Activated T-cell treated with anti-CD3 and anti-CD28 coated beads for 1 hour (primary cell): ENCODE results near the gene CDH24.

Source experiments
- DNase-seq: peaks from one replicate; pipeline ENCODE4 v3.0.0-alpha.2; 2020; ENCODE audit warnings: low read depth

CDH24 gene

DNA sequence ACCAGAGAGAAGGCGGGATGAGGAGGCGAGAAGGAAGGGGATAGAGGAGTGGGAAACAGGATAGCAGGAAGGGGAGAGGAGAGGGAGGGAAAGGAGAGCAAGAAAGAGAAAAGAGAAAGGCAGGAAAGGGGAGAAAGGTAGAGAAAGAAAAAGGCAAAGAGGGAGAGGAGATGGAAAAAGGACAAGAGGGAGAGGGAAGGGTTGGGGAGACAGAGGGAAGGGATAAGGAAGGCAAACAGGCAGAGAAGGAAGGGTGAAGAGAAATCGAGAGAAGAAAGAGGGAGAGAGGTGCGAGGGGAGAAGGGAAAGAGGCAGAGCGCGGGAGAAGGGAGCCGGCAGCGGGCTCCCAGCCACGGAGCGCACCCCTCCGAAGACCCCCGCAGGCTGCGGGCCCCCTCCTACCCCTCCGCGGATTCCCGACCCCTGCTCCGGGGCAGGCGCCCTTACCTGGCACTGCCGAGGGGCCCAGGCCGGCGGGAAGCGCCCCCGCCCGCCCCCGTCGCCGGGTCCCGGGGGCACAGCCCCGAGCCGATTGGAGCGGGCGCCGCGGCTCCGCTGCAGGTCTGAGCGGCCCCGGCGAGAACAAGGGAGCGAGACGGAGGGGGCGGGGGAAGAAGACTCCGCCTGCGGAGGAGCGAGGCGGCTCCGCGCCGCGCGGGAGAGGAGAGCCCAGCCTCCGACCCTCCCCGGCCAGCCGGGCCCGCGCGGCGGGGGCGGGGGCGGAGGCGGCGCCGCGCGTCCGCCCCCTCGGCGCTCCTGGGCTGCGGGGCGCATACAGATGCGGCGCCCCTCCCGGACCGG is at the start of gene CDH24:
Gene CDH24, minus strand, starts transcription at position 565 of the 801 bp plus-strand sequence. CDS start 1,787 bp downstream, outside the sequence.
- peak; percentile 55 for DNase-seq

DNA sequence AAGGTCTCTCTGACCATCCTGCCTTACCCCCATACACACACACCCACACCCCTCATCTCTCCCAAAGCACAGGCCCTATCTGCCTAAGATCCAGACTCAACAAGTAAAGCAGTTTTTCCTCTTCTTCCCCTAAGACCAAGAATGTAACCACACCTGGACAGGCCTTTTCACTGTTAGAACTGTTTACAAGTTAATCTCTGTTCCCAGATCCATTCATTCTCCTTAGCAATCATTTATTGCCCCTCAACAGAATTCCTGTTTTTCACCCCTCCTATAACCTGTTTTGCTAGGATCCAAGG is 49.4 kb upstream of the CDH24 start:
- no peak for DNase-seq

GRCh38 chr14:23105348-23105824 is 48.1 kb upstream of the CDH24 start:
- DNase-seq: no peak

DNA sequence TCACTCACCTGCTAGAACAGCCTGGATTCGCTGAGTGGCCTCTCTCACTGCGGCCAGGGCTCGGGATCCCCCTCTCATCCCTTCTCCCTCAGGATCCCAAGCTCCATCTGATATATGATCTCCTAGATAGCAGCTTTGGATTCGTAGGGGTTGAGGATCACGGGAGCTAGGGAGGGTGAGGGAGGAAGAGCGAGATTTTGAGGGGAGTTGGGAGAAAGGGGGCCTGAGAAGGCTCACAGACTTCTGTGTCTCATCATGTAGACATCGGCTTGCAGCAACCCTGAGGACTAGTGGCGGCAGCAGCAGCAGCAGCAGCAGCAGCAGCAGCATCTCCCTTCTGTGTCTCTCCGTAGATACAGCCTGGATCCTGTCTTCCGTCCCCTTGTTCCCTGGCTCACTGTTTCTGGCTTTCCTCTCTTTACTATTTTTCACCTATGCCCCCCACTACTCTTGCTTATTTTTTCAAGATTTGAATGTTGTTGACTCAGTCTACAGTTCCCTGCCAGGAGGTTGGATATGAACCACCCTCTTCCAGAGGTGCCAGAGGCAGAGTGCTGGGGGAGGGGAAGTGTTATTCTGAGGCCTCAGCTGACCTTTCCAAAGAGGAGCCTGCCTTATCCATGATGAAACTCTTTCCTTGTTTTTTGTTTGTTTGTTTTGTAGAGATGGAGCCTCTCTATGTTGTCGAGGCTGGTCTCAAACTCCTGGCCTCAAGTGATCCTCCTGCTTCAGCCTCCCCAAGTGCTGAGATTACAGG is 47.4 kb upstream of the CDH24 start, which contains the start of gene CIROP:
Gene CIROP, minus strand, starts transcription at position 399 of the 757 bp plus-strand sequence. Its CDS starts 69 bp downstream, at position 330.
- no peak for DNase-seq

DNA sequence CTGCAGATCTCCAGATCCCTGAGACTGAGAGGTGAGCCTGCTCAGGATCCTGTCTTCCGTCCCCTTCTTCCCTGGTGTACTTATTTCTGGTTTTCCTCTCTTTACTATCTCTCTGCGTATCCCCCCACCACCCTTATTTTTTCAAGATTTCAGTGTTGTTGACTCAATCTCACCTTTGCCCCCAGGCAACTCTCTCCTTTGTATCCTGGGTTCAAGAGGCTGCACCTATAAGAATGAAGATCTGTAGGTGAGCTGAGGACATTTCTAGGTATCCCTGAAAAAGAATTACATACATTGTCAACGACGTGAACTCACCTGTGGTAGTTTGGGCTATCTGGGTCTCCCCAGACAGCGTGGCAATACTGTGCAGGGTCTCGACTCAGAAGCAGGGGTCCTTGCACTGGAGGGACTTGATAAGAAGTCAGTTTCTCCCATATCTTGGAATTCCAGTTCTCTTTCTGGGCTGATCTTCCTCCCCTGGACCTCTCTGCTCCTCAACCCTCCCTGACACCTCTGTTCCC is 46.8 kb upstream of the CDH24 start:
- no peak for DNase-seq

- DNase-seq: no peak
Observed at GRCh38 chr14:23103581-23103980, 46.3 kb upstream of the CDH24 start.

DNA sequence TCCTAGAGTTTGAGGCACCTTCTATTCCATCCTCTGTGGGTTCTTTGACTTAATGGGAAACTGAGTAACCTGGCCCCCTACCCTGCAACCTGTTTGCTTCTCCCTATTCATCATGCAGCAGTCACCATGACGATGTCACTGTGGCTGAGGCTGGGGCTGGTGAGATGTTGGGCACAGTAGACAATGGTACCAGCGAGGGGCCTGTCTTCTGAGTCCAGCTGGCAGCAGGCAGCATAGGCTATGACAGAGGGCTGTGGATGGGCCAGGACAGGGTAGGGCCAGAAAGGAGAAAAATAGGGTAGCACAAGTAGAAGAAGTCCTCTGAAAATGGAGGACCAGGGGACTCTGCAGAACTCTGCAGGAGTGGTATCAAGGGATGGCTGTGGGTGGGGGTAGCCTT is 45.5 kb upstream of the CDH24 start:
- no peak for DNase-seq

DNA sequence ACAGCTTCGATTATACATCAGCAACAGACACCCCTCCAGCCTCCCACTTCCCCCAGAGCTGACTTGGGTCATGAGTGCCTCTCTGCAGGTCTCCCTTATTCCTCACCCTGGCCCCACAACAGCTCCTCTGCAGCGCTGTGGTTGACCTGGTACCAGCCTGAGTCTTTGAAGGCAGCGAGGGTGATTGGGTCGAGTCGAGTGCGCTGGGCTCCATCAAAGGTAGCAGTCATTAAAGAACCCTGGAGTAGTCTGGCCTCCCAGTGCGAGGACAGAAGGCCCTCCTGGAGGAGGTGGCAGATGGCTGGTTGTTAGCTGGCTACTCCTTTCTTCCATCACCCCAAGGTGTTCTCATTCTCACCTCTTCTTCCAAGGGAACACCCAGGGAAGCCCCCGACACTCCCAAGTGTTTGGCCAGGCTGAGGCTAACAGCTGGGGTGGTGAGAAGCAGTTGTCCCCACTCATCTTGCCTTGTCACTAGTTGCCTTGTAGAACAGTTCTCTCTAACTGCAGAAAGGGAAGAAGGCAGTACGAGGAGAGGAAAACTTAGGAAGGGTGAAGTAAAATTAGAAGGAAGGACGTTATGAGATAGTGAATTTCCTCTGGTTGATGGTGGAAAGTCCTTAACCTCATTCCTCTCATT is 44.8 kb upstream of the CDH24 start:
- DNase-seq: no peak

GRCh38 chr14:23101213-23101970 is 44.1 kb upstream of the CDH24 start:
- no peak for DNase-seq

GRCh38 chr14:23099212-23099861 is 42.0 kb upstream of the CDH24 start:
- DNase-seq: no peak

- no peak for DNase-seq
Observed at GRCh38 chr14:23097786-23098185, 40.5 kb upstream of the CDH24 start.

- DNase-seq: peak; percentile 99
Observed at GRCh38 chr14:23095196-23096108, 38.1 kb upstream of the CDH24 start, which contains the start of gene C14orf119. C14orf119 (plus strand) TSS chr14:23095505; CDS start chr14:23097659, 2,154 bp downstream.

GRCh38 chr14:23094666-23095195 is 37.4 kb upstream of the CDH24 start, which contains the start of gene ACIN1:
ACIN1 (minus strand) TSS chr14:23095136; CDS start chr14:23095112, 24 bp downstream.
- peak; percentile 61 for DNase-seq

DNA sequence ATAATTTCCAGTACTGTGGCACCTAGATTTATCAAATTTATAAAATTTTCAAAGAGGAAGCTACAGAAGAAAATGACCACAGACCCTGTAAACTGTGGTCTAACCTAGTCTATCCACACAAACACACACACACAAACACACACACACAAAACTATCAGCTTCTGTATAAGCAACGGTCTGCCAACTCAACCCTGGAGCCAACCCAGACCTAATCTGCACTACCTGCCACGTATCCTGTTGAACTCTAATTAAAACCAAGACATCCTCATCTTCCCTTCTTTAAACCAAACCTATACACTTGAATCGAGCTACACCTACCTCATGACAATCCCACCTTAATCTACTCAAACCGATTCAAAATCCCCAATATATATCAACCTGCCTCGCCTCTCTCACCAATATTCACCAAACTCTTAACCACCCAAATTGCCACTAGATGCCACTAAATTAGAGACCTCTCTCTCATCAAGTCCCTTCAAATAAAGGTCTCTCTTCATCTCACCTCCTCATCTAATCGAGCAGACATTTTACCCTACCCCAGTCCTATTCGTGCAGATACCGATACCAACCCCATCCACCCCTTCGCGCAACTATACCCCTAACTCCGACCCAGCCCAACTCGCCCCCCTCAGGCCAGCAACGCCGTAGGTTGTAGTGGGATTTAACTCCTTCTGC is 36.8 kb upstream of the CDH24 start:
- no peak for DNase-seq

DNA sequence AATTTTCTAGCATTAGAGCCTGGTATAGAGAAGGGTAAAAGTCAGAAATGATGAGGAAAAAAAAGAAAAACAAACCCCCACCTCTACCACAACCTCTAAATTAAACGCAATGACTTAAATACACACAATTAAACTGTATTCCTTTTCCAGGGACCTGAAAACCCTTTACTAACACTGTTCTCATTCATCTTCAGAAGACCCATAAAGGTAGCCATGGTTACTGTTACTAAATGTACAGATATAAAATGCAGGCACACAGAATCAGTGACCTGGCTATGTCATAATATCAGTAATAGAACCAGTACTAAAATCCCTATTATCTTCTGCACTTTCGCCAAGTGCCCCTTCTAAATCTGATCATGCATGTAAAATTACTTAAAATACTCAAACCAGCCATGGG is 36.2 kb upstream of the CDH24 start:
- no peak for DNase-seq

DNA sequence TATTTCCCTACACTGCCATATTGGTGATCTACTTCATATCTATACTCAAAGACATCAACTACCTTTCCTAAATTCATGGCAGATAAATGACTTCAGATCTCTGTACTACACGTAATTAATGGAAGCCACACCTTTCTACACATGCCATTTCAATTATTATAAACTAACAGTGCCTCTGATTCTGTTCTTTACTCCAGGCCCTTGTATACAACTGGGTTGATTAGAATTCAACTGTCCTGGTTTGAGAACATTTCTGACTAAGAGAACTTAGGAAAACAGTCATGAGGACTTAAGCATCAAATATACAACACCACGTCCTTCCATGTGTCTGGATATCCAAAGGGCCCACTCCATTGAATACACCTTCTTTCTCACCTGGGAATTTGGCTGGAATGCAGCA is 35.8 kb upstream of the CDH24 start:
- no peak for DNase-seq

GRCh38 chr14:23091294-23092225 is 34.2 kb upstream of the CDH24 start:
- no peak for DNase-seq

GRCh38 chr14:23090254-23090636 is 32.9 kb upstream of the CDH24 start:
- DNase-seq: no peak
